IMR-90 (cell line): ENCODE results near the gene ETNK1. TPM values are rescaled to one million over a fixed set of nuclear protein-coding genes. Genes with fewer than 3 reads are reported as not detected.

Experiments
- microRNA-seq, 2 experiments: library from miRNA; stranded (forward) in 1 of 2; unstranded in 1 of 2; fragments of 10-50 nt in 1 of 2; fragments of <30 nt in 1 of 2; gene quantifications in 1 of 2; microRNA quantifications in 1 of 2; one replicate each; pipeline versions ENCODE3 to v1.1.0; 2013 to 2020; ENCODE audit not compliant: insufficient read depth in 1 of 2, insufficient read length in 1 of 2, unreplicated experiment in 1 of 2
- polyA plus RNA-seq, 3 experiments: library from polyadenylated mRNA; depleted of rRNA; stranded (reverse); fragments of >200 nt; gene quantifications; 2 replicates each; pipeline ENCODE4 v1.2.3, GENCODE V29; 2012; ENCODE audit warnings: low replicate concordance in 1 of 3
- small RNA-seq, 5 experiments: library from RNA; depleted of rRNA; stranded (forward); fragments of <200 nt; gene quantifications; one replicate each; pipeline ENCODE3, GENCODE V24; 2012
- total RNA-seq: library from RNA; depleted of rRNA; stranded (reverse); fragments of >200 nt; gene quantifications from 2 replicates; pipeline ENCODE4 v1.2.3, GENCODE V29; 2012; rRNA removed

The ETNK1 gene
- total and polyA plus RNA-seq, 2 of the 4 experiments (the other 2 are of a cell fraction), result 12.8 to 33.3 TPM

Small RNA genes lying within 50 kb of the gene (microRNA-seq; reads per million reads assigned to microRNA genes)
- not detected for gene RPS27P22 (ENCODE audit: insufficient read depth, insufficient read length)

Small RNA genes lying within 50 kb of the gene (small RNA-seq; reads per million reads assigned to genes)
- 0 reads per million in 5 experiments for gene RPS27P22

Other genes with a start within 250 kb of the ETNK1 start
- gene C2CD5, start 80.6 kb upstream of the ETNK1 start, total RNA-seq, result 15.8 and 16.1 TPM in 2 replicates
- gene C2CD5, start 80.6 kb upstream of the ETNK1 start, polyA plus RNA-seq (2012; rRNA removed), result 9.2 and 14.5 TPM in 2 replicates